Measurements from ENCODE around the gene DNAJC16. TPM values are rescaled to one million over a fixed set of nuclear protein-coding genes. Genes with fewer than 3 reads are reported as not detected.

Gene DNAJC16
- total RNA-seq, 1 experiment from 2014 or later = 20.7 TPM

DNA sequence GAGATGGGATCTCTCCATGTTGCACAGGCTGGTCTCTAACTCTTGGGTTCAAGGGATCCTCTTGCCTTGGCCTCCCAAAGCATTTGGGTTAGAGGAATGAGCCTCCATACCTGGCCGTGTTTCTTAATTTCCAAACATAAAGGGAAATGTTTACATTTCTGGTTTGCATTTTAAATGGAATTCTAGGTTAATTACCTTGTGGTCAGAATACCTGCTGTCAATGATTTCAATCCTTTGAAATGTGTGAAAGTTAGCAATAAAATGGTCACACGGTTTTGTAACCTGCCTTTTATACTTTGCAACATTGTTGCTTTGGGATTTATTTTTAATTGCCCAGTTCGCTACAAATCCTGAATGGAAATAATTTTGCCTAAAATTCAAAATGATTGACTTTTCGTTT is 31.9 kb downstream of the DNAJC16 start:
- DNase-seq = no peak

More for the DNA sequence above, 31.9 kb downstream of the DNAJC16 start:
- Histone ChIP-seq H3K18ac (ENCODE audit: insufficient read length, low read depth, low read length) (no peak overlapping the region), H2BK20ac (ENCODE audit: low read depth, low read length, poor library complexity, severe bottlenecking) (no peak overlapping the region), H4K8ac (replicated peaks; ENCODE audit: insufficient read length, low read depth, low read length) (no peak overlapping the region), H3T11ph (ENCODE audit: low read length) (no peak overlapping the region), H3K79me1 (ENCODE audit: insufficient read depth, low read depth, low read length, poor library complexity, severe bottlenecking) (no peaks in the 10 kb centered on the region), H3K56ac (ENCODE audit: insufficient read length, low read depth, low read length) (no peak overlapping the region), H3K4me2 (ENCODE audit: insufficient read depth, insufficient read length, low read length) (no peak overlapping the region), H3K9me3 (ENCODE audit: control insufficient read depth, low read depth, low read length) (no peaks in the 10 kb centered on the region), H3K27me3 (ENCODE audit: insufficient read depth, low read length) (no peaks in the 10 kb centered on the region), H3K23me2 (ENCODE audit: insufficient read length, low read depth, low read length, poor library complexity, severe bottlenecking) (no peaks in the 10 kb centered on the region), H4K20me1 (ENCODE audit: control insufficient read depth, insufficient read depth, insufficient read length) (no peaks in the 10 kb centered on the region), H3K4me1 (ENCODE audit: insufficient read depth, low read length) (no peaks in the 10 kb centered on the region), H3K9ac (ENCODE audit: extremely low read depth, insufficient read length, low read length) (no peak overlapping the region), H2BK120ac (ENCODE audit: low read depth, low read length, poor library complexity, severe bottlenecking) (no peak overlapping the region), H4K91ac (ENCODE audit: insufficient read length, low read depth, low read length) (no peak overlapping the region), H3K4ac (ENCODE audit: low read depth, low read length) (no peak overlapping the region), H4K5ac (ENCODE audit: insufficient read length, low read depth, low read length) (no peak overlapping the region), H3K27ac (ENCODE audit: insufficient read length, low read depth, low read length) (no peak overlapping the region), H3K79me2 (ENCODE audit: insufficient read depth, low read length) (no peaks in the 10 kb centered on the region), H3K23ac (ENCODE audit: insufficient read length, low read depth, low read length) (no peak overlapping the region), H2BK5ac (ENCODE audit: insufficient read length, low read length) (no peak overlapping the region), H2BK12ac (ENCODE audit: insufficient read length, low read depth, low read length) (no peak overlapping the region), H2BK15ac (ENCODE audit: low read depth, low read length) (no peak overlapping the region), H2AK5ac (ENCODE audit: insufficient read length, low read length) (no peak overlapping the region), H3K14ac (ENCODE audit: insufficient read depth, low read length) (no peak overlapping the region), H2AFZ (ENCODE audit: low read length) (no peak overlapping the region)
- Mint-ChIP-seq H3K27me3 (ENCODE audit: low read depth) (no peaks in the 10 kb centered on the region), H3K9me3 (no peaks in the 10 kb centered on the region), H3K4me1 (no peaks in the 10 kb centered on the region), H3K4me3 (no peak overlapping the region), H3K27ac (no peak overlapping the region; a peak in 1 of 7 replicates), H3K36me3 (ENCODE audit: insufficient read depth in 1 of 3, low read depth in 3 of 3) (peaks cover 4 to 34% (median 23%) of the 10 kb centered on the region in 3 experiments; a peak in 6 of 7 replicates)
- no CpG with 5 or more reads among the region's 4 CpGs for WGBS (ENCODE audit: extremely low coverage, insufficient read length, low lambda C conversion rate)
- TF ChIP-seq, protein P1, sequence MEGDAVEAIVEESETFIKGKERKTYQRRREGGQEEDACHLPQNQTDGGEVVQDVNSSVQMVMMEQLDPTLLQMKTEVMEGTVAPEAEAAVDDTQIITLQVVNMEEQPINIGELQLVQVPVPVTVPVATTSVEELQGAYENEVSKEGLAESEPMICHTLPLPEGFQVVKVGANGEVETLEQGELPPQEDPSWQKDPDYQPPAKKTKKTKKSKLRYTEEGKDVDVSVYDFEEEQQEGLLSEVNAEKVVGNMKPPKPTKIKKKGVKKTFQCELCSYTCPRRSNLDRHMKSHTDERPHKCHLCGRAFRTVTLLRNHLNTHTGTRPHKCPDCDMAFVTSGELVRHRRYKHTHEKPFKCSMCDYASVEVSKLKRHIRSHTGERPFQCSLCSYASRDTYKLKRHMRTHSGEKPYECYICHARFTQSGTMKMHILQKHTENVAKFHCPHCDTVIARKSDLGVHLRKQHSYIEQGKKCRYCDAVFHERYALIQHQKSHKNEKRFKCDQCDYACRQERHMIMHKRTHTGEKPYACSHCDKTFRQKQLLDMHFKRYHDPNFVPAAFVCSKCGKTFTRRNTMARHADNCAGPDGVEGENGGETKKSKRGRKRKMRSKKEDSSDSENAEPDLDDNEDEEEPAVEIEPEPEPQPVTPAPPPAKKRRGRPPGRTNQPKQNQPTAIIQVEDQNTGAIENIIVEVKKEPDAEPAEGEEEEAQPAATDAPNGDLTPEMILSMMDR (conservative IDR thresholded peaks at IDR 0.05) = no peak

Data from H9 (cell line).